Measurements from ENCODE around the gene SV2C.

The SV2C gene

GRCh38 chr5:76209297-76209696 lies 126.1 kb downstream of the SV2C start:
- TF ChIP-seq, protein P1, sequence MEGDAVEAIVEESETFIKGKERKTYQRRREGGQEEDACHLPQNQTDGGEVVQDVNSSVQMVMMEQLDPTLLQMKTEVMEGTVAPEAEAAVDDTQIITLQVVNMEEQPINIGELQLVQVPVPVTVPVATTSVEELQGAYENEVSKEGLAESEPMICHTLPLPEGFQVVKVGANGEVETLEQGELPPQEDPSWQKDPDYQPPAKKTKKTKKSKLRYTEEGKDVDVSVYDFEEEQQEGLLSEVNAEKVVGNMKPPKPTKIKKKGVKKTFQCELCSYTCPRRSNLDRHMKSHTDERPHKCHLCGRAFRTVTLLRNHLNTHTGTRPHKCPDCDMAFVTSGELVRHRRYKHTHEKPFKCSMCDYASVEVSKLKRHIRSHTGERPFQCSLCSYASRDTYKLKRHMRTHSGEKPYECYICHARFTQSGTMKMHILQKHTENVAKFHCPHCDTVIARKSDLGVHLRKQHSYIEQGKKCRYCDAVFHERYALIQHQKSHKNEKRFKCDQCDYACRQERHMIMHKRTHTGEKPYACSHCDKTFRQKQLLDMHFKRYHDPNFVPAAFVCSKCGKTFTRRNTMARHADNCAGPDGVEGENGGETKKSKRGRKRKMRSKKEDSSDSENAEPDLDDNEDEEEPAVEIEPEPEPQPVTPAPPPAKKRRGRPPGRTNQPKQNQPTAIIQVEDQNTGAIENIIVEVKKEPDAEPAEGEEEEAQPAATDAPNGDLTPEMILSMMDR (IDR thresholded peaks at IDR 0.05; ENCODE audit: low read depth, low read length, missing control alignments) = no peak
- no peak overlapping the region for H3K4me3 ChIP-seq (ENCODE audit: low read depth, low read length)
- in situ Hi-C loops (cut with HindIII; ENCODE audit: low pct_ligation_motif_present, low sequenced_read_pairs) = no loop called here
- DNase-seq = no peak
- no peaks in the 10 kb centered on the region for H3K36me3 ChIP-seq (replicated peaks)
- no peaks in the 10 kb centered on the region for H3K27me3 ChIP-seq (replicated peaks)
- no peak overlapping the region for H3K27ac ChIP-seq

DNA sequence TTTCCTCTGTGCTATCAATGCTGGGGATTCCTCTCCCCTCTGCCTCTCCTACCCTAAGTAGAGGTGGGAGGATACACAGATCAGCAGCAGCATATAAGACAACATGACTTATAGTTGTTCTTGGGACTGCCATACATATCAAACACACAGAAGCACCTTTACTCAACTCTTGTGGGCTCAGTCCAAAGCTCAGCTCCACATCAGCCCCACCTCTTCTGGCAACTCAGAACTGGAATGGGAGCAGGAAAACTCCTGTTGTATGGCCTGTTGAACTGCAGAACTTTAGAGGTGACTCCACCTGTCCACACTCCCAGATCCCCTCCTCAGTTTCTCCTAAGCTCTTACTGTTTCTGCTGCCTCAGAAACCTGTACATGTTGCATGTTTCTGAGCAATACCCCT lies 127.8 kb downstream of the SV2C start:
- Histone ChIP-seq H3K27me3 (replicated peaks) (no peaks in the 10 kb centered on the region), H3K4me3 (ENCODE audit: low read depth, low read length) (no peak overlapping the region)
- no peak for DNase-seq

GRCh38 chr5:76213858-76214257 lies 130.7 kb downstream of the SV2C start:
- no peak overlapping the region for H3K4me3 ChIP-seq (ENCODE audit: low read depth, low read length)
- TF ChIP-seq, protein P1 (IDR thresholded peaks at IDR 0.05; ENCODE audit: low read depth, low read length, missing control alignments) = no peak
- in situ Hi-C loops (cut with HindIII; ENCODE audit: low pct_ligation_motif_present, low sequenced_read_pairs) = no loop called here
- no peak for DNase-seq
- no peak overlapping the region for H3K27ac ChIP-seq
- no peaks in the 10 kb centered on the region for H3K27me3 ChIP-seq (replicated peaks)
- no peaks in the 10 kb centered on the region for H3K36me3 ChIP-seq (replicated peaks)

More for the DNA sequence above, 127.8 kb downstream of the SV2C start:
- no peaks in the 10 kb centered on the region for H3K36me3 ChIP-seq (replicated peaks)
- in situ Hi-C loops (cut with HindIII; ENCODE audit: low pct_ligation_motif_present, low sequenced_read_pairs) = no loop called here
- TF ChIP-seq, protein P1 (IDR thresholded peaks at IDR 0.05; ENCODE audit: low read depth, low read length, missing control alignments) = no peak
- no peak overlapping the region for H3K27ac ChIP-seq

GRCh38 chr5:76216748-76217147 lies 133.6 kb downstream of the SV2C start:
- no peaks in the 10 kb centered on the region for H3K27me3 ChIP-seq (replicated peaks)
- H3K4me3 ChIP-seq (ENCODE audit: low read depth, low read length) = no peak overlapping the region
- no peak for DNase-seq
- H3K27ac ChIP-seq = no peak overlapping the region
- no peaks in the 10 kb centered on the region for H3K36me3 ChIP-seq (replicated peaks)
- TF ChIP-seq, protein P1 (IDR thresholded peaks at IDR 0.05; ENCODE audit: low read depth, low read length, missing control alignments) = no peak
- in situ Hi-C loops (cut with HindIII; ENCODE audit: low pct_ligation_motif_present, low sequenced_read_pairs) = no loop called here

DNA sequence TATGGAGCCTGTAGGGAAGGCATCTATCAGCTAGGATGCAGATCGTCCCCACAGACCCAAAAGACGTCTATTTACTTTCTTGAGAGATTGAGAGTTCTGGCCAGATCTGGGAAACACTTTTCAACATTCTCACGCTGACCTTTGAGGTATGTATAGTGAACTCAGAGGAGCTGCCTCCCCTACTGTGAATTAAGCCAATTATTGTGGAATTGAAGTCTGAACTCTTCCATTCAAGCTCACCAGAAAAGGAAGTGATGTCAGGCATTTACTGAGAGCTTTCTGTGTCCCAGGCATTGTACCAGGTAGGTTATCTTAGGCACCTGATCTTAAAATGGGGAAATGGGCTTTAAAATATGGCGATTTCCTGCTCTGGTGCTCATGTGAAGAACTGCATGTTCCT lies 136.5 kb downstream of the SV2C start:
- DNase-seq = no peak
- in situ Hi-C loops (cut with HindIII; ENCODE audit: low pct_ligation_motif_present, low sequenced_read_pairs) = no loop called here
- H3K4me3 ChIP-seq (ENCODE audit: low read depth, low read length) = no peak overlapping the region
- H3K27ac ChIP-seq = no peak overlapping the region
- H3K27me3 ChIP-seq (replicated peaks) = no peaks in the 10 kb centered on the region
- TF ChIP-seq, protein P1 (IDR thresholded peaks at IDR 0.05; ENCODE audit: low read depth, low read length, missing control alignments) = no peak
- H3K36me3 ChIP-seq (replicated peaks) = no peaks in the 10 kb centered on the region

DNA sequence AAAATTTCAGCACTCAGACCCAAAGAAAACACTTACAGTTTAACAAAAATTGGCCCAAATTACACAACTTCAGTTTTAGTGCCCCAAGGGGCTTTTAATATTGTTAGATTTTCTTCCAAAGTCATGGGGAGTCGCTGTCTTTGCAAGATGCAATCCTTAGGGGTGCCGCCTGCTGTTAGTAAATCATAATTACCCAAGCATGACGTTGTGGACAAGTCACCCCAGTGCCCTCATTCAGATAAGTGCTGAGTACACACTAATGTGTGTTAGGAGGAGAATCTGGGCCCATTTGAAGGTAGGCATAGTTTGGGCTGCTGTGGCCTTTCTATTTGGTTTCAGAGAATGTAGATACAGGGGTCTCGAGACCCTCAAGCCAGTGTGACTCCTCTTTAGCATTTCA lies 138.1 kb downstream of the SV2C start:
- TF ChIP-seq, protein P1 (IDR thresholded peaks at IDR 0.05; ENCODE audit: low read depth, low read length, missing control alignments) = no peak
- Histone ChIP-seq H3K27ac (no peak overlapping the region), H3K4me3 (ENCODE audit: low read depth, low read length) (no peak overlapping the region), H3K36me3 (replicated peaks) (no peaks in the 10 kb centered on the region), H3K27me3 (replicated peaks) (no peaks in the 10 kb centered on the region)
- DNase-seq = no peak
- in situ Hi-C loops (cut with HindIII; ENCODE audit: low pct_ligation_motif_present, low sequenced_read_pairs) = no loop called here

Data from brain microvascular endothelial cell (primary cell).